BLaER1 (cell line): ENCODE data around the gene TEKT1.
A peak's percentile ranks its signal among the peaks of the same experiment; 100 is the strongest.

Experiments
- H3K27ac ChIP-seq: shearing (Covaris generic); formaldehyde crosslinking; 2 replicates; pipeline ENCODE4 v1.8.1; 2022
- H3K27me3 ChIP-seq: shearing (Covaris generic); formaldehyde crosslinking; 2 replicates; pipeline ENCODE4 v1.8.1; 2022
- H3K36me3 ChIP-seq: shearing (Covaris generic); formaldehyde crosslinking; 2 replicates; pipeline ENCODE4 v1.8.1; 2022
- H3K4me1 ChIP-seq: shearing (Covaris generic); formaldehyde crosslinking; 2 replicates; pipeline ENCODE4 v1.8.1; 2022
- H3K4me2 ChIP-seq: shearing (Covaris generic); formaldehyde crosslinking; 2 replicates; pipeline ENCODE4 v1.8.1; 2022
- H3K4me3 ChIP-seq: shearing (Covaris generic); formaldehyde crosslinking; 2 replicates; pipeline ENCODE4 v1.8.1; 2022
- H3K9ac ChIP-seq: shearing (Covaris generic); formaldehyde crosslinking; 2 replicates; pipeline ENCODE4 v1.8.1; 2022
- H3K9me3 ChIP-seq: shearing (Covaris generic); formaldehyde crosslinking; 2 replicates; pipeline ENCODE4 v1.8.1; 2022
- H4K20me1 ChIP-seq: shearing (Covaris generic); formaldehyde crosslinking; 2 replicates; pipeline ENCODE4 v1.8.1; 2022
- Cebpa-rat ChIP-seq: shearing (Covaris generic); IDR thresholded peaks from 2 replicates; pipeline ENCODE4 v1.8.1; 2022

Gene TEKT1

DNA sequence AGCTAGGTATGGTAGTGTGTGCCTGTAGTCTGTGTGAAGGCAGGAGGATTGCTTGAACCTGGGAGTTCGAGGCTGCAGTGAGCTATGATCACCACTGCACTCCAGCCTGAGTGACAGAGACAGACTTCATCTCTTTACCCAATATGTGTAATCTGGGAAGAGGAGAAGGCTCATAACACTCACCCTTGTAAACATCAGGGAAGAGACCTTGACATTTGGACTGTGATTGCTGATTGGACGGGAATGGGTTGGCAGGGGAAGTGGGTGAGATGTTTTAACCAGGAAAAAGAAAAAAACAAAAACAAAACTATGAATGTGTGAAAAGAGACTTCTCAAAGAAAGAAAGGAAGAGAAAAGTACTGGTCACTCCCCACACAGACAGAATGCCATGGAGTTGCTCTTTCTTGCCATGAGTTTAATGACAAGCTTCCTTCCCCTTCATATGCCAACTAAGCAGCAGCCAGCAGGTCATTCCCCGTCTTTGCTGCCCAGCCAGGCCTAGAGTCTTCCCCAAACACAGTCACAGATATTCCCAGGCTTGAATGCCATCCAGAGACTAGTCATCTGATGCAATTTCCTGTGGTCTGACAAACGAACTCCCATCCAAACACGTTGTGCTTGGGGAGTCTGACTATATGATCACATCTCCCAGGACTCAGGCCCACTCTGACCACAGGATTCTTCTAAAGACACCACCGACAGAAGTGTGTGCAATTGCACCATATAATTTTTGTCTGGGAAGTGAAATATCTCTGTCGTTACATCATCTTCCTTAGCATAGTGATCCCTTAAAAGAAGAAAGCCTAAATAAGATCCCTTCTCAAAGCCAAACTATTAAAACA is 79.2 kb downstream of the TEKT1 start:
- Histone ChIP-seq H3K4me3 (no peak overlapping the region), H3K4me1 (peaks cover 46% of the 10 kb centered on the region), H3K27ac (peak overlapping the region; percentile 69; the same call in 1 of the 2 replicates), H3K27me3 (no peaks in the 10 kb centered on the region), H3K36me3 (no peaks in the 10 kb centered on the region), H3K9me3 (no peaks in the 10 kb centered on the region), H4K20me1 (no peaks in the 10 kb centered on the region), H3K4me2 (peak overlapping the region; percentile 68), H3K9ac (peak overlapping the region; percentile 31; the same call in 1 of the 2 replicates)
- no peak for TF ChIP-seq Cebpa-rat

DNA sequence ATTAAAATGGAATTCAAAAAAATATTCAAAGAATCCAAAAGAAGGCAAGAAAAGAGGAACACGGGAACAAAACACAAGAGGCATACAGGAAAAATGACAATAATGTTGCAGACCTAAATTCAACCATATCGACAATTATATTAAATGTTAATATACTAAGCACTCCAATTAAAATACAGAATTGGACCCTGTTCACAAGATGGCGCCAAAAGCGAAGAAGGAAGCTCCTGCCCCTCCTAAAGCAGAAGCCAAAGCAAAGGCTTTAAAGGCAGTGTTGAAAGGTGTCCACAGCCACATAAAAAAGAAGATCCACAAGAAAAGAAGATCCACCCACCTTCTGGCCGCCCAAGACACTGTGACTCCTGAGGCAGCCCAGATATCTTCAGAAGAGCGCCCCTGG is 82.0 kb downstream of the TEKT1 start:
- H3K27ac ChIP-seq = no peak overlapping the region
- H3K4me1 ChIP-seq = peaks cover 24% of the 10 kb centered on the region
- no peaks in the 10 kb centered on the region for H4K20me1 ChIP-seq
- no peak for TF ChIP-seq Cebpa-rat
- H3K27me3 ChIP-seq = no peaks in the 10 kb centered on the region
- no peak overlapping the region for H3K9ac ChIP-seq
- no peak overlapping the region for H3K4me3 ChIP-seq
- no peak overlapping the region for H3K4me2 ChIP-seq
- H3K36me3 ChIP-seq = no peaks in the 10 kb centered on the region
- no peaks in the 10 kb centered on the region for H3K9me3 ChIP-seq

DNA sequence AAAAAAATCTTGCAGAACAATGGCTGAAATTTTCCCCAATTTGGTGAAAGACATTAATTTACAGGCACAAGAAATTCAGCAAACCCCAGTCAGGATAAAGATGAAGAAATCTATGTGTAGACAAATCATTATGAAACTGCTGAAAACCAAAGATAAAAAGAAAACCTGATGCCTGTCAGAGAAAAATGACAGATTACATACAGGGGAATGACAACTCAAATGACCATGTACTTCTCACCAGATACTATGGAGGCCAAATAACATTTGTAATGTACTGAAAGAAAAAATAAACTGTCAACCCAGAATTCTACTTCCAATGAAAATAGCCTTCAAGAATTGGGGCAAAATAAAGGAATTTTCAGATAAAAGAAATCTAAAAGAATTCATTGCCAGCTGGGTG is 82.9 kb downstream of the TEKT1 start:
- Histone ChIP-seq H3K36me3 (no peaks in the 10 kb centered on the region), H3K9ac (no peak overlapping the region), H3K4me1 (peaks cover 17% of the 10 kb centered on the region), H3K4me2 (no peak overlapping the region), H3K4me3 (no peak overlapping the region), H3K27me3 (no peaks in the 10 kb centered on the region), H3K27ac (no peak overlapping the region), H4K20me1 (no peaks in the 10 kb centered on the region), H3K9me3 (no peaks in the 10 kb centered on the region)
- no peak for TF ChIP-seq Cebpa-rat
